ENCODE data around the gene TCTN2.
A peak's percentile ranks its signal among the peaks of the same experiment; 100 is the strongest.

TCTN2 gene

DNA sequence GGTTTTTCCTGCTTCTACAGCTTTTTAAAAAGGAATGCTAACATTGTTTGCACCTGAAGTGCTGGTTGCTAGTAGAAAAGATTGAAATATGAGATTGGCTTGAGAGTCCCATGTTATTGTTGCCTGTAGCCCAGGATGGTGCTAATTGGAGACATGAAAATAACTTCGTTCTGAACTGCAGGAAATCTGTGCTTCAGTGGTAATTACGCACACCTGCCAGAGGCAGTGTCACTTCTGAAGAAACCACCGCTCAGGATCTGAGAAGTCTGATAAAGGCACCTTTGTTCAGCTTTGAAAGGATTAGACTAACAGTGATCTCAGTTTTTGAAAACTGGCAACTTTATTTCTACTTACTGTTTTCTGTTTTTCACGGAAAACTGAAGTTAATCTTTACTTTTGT, 25.7 kb downstream of the TCTN2 start:
- no peak for DNase-seq (ENCODE audit: extremely low spot score)
- TF ChIP-seq, protein P1, sequence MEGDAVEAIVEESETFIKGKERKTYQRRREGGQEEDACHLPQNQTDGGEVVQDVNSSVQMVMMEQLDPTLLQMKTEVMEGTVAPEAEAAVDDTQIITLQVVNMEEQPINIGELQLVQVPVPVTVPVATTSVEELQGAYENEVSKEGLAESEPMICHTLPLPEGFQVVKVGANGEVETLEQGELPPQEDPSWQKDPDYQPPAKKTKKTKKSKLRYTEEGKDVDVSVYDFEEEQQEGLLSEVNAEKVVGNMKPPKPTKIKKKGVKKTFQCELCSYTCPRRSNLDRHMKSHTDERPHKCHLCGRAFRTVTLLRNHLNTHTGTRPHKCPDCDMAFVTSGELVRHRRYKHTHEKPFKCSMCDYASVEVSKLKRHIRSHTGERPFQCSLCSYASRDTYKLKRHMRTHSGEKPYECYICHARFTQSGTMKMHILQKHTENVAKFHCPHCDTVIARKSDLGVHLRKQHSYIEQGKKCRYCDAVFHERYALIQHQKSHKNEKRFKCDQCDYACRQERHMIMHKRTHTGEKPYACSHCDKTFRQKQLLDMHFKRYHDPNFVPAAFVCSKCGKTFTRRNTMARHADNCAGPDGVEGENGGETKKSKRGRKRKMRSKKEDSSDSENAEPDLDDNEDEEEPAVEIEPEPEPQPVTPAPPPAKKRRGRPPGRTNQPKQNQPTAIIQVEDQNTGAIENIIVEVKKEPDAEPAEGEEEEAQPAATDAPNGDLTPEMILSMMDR (IDR thresholded peaks at IDR 0.05; ENCODE audit: control extremely low read depth, extremely low read depth, low read depth, missing control alignments), result no peak
- ChIA-PET POLR2A (no interaction called here), CTCF (interaction anchor here (1.1 to 1.6 kb wide), 3 partner anchors 9 to 47 kb away, joined by 3 to 6 read pairs (median 3); no protein-coding TSS in a partner anchor)

- TF ChIP-seq, protein P1 (IDR thresholded peaks at IDR 0.05; ENCODE audit: control extremely low read depth, extremely low read depth, low read depth, missing control alignments), result no peak
- POLR2A ChIA-PET, result interaction anchor here (0.5 kb wide), 1 partner anchor 961 kb away, joined by 3 read pairs; no protein-coding TSS in a partner anchor
- DNase-seq (ENCODE audit: extremely low spot score), result no peak
- CTCF ChIA-PET, result no interaction called here
These were observed 35.0 kb downstream of the TCTN2 start for GRCh38 chr12:123705935-123706334.

- DNase-seq (ENCODE audit: extremely low spot score), result no peak
- POLR2A ChIA-PET, result no interaction called here
- TF ChIP-seq, protein P1 (IDR thresholded peaks at IDR 0.05; ENCODE audit: control extremely low read depth, extremely low read depth, low read depth, missing control alignments), result no peak
- CTCF ChIA-PET, result no interaction called here
These were observed 36.6 kb downstream of the TCTN2 start for GRCh38 chr12:123707466-123707865.

- ChIA-PET POLR2A (interaction anchor here (0.8 to 1.1 kb wide), 4 partner anchors 9 to 129 kb away, joined by 3 to 7 read pairs (median 3); partner anchors contain the start of gene TMED2), CTCF (interaction anchor here (0.9 to 3.0 kb wide), 11 partner anchors 9 to 110 kb away, joined by 3 to 11 read pairs (median 4); partner anchors contain the start of gene DDX55)
- TF ChIP-seq, protein P1 (IDR thresholded peaks at IDR 0.05; ENCODE audit: control extremely low read depth, extremely low read depth, low read depth, missing control alignments), result no peak
- DNase-seq (ENCODE audit: extremely low spot score), result no peak
These were observed 41.9 kb downstream of the TCTN2 start for GRCh38 chr12:123712780-123713319.

DNA sequence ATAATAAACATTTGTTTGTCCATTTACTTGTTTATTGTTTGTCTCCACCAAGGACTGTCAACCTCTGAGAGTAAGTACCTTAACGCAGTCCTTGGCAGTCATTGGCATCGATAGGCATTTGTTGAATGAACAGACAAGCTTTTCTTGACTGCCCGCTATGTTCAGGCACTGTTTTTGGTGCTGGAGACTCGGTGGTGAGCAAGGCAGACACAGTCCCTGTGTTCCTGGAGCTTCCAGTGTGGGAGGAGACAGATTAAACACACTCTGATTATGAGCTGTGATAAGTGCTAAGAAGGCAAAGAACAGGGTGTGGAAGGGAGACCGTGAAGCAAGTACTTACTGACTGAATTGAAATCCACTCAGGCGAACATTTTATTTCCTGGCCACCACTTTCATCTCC, 42.5 kb downstream of the TCTN2 start:
- TF ChIP-seq, protein P1 (IDR thresholded peaks at IDR 0.05; ENCODE audit: control extremely low read depth, extremely low read depth, low read depth, missing control alignments), result no peak
- CTCF ChIA-PET, result interaction anchor here (1.0 to 3.0 kb wide), 7 partner anchors 9 to 53 kb away, joined by 3 to 11 read pairs (median 6); no protein-coding TSS in a partner anchor
- POLR2A ChIA-PET, result interaction anchor here (0.8 to 0.9 kb wide), 2 partner anchors 24 to 34 kb away, joined by 3 read pairs; no protein-coding TSS in a partner anchor
- no peak for DNase-seq (ENCODE audit: extremely low spot score)

DNA sequence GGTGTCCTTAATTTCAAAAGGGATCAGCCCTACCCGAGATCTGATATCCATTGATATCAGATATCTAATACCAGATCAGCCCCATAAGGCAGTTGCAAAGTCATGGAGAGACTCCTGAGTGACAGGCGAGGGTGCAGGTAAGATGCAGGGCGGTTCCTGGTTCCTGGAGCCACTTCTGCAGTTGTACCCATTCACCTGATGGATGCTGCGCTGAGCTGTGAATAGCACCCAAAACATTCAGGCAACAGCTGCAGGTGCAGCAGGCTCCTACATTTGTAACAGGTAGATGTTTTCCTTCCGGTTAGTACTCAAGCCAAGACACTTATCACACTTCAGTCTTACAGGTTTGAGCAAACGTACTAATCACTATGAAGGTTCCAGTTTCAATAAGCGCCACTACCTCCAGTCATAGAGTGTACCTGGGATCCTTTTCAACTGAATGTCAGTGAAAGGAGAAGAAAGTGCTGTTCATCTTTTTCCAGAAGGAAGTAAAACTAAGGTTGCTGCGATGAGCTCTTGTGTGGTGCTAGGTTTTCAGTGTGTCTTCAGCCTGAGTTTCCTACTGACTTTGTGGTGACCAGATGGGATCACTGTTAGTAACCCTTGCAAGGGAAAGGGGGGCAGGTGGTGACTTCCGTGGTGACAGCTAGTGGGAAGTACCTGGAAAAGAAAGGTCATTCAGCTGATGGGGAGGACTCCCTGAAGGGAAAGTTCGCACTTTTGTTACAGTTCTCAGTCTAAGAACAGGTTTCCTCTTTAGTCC, 43.1 kb downstream of the TCTN2 start:
- ChIA-PET CTCF (interaction anchor here (0.6 to 3.0 kb wide), 8 partner anchors 8 to 80 kb away, joined by 3 to 11 read pairs (median 5); partner anchors contain the start of genes EIF2B1 and GTF2H3), POLR2A (interaction anchor here (0.8 to 0.9 kb wide), 3 partner anchors 10 to 1068 kb away, joined by 3 to 4 read pairs (median 3); no protein-coding TSS in a partner anchor)
- peak; percentile 49 for DNase-seq (ENCODE audit: extremely low spot score)
- TF ChIP-seq, protein P1 (IDR thresholded peaks at IDR 0.05; ENCODE audit: control extremely low read depth, extremely low read depth, low read depth, missing control alignments), result no peak
